Measurements from ENCODE around the gene KCNQ1.

KCNQ1 gene

DNA sequence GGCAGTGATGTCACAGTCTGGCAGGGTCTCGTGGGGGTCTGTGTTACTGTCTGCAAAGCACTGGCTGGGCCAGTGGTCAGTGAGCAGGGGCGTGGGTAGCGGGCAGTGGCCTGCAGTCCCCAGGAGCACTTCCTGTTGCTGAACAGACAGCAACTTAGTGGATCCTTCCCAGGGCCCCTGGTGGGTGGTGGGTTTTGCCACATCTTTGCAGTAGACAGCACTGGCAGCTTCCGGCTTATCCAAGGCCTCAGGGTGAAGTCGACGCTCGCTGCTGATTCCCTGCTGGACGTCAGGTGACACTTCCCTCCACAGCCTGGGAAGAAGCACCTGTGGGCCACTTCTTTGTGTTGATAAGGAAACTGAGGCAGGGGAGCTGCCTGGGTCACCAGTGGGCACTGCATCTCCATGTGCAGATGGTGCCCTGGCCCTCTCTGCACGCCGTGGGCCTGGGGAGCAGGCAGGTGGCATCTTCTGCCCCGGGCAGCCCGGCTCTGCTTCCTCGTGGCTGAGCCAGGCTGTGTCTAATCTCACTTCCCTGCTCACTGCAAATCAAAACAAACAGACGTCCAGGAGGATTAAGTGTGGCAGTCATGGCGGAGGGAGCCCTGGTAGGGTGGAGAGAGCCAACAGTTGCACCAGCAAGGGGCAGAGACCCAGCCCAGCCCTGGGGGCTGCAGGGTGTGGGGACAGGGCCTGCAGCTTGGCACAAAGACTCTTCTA lies 79.8 kb downstream of the KCNQ1 start:
- DNase-seq (ENCODE audit: low read depth in 2 of 2) = no peak

DNA sequence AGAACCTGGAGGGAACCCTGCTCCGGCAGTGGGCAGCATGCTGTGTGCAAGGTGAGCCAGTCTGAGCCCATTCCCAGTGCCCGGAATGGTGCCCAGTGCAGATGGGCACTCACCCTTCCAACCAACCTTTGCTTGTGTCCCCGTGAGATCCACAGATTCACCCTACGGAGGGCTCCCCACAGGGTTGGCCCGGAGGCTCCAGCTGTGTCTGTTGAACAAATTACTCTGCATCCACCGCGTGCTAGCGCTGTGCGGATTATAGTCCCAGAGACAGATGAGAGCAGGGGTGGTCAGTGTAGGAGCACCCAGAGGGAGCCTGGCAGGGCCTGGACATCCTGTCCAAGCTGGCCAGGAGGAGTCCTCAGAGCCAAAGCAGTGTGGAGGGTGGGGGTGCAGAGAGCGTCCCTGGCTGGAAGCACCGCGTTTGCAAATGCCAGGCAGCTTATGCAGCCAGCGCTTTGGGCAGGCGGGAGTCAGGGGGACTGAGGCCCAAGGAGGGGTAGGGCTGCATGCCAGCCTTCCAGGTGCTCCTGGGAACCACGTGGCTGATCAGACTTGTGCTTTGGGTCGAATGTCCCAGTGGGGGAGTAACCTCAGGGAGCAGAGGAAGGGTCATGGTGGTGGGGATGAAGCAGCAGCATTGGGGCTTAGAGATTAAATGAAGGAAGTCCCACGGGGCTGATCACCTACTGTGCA lies 80.5 kb downstream of the KCNQ1 start:
- DNase-seq (ENCODE audit: low read depth in 2 of 2) = no peak

DNA sequence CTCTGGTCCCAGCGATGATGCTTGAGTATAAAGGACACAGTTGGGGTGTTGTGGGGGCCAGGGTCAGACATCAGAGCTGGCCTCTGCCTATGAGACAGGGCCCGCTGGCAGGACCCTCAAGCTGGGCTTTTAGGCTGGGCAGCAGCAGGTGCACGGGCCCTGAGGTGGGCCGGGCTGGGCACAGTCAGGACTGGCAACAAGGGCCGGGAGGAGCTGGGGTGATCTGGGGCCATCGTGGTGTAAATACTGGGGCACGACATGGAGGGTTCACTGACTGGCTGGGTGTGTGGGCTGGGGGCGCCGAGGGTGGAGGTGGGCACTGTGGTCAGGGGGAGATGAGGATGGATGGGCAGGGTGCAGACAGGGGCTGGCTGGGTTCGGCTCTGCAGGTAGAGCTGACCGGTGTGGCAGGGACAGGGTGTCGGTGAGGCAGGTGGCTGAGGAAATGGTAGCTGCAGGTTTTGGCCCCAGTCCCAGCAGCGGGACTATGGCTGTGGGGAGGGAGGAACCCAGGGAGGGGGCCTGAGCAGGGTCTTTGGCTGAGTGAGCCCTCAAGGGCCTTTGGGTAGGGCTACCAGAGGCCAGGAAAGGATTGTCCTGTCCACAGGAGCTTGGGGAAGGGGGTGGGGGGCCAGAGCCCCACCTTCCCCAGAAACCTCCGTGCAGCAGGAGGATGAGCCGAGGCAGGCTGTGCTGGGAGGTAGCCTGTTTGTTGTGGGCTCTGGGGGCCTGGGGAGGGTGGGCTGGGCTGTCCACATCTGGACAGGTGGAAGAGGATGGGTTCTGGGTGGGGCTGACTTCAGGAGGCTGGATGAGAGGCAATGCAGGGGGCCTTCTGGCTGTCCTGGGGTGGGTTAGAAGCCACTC lies 81.4 kb downstream of the KCNQ1 start:
- DNase-seq (ENCODE audit: low read depth in 2 of 2) = no peak

DNA sequence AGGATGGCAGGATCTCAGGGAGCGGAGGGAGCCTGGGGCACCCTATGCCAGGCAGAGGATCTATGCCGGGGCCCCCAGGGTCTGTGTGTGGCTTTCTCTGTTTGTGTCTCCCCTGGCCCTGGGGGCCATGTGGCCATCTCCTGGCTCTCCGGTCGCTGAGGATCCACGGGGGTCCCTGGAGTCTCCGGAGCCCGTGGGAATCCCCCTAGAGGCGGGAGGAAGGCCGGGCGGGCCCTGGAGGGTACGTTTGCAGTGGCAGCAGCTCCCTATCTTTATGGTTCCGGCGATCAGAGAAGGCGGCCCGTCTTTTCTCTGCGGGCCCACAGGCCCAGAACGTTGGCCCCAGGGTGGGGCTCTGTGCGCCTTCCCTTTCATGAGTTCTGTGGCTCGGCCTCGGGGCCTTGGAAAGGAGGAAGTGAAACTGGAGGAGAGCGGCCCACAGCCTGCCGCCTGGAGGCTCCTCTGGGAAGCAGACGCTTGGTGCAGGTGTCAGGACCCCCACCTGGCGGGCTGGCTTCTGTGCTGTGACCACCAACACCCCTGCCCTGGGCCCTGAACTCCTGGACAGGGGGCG lies 82.1 kb downstream of the KCNQ1 start:
- no peak for DNase-seq (ENCODE audit: low read depth in 2 of 2)

DNA sequence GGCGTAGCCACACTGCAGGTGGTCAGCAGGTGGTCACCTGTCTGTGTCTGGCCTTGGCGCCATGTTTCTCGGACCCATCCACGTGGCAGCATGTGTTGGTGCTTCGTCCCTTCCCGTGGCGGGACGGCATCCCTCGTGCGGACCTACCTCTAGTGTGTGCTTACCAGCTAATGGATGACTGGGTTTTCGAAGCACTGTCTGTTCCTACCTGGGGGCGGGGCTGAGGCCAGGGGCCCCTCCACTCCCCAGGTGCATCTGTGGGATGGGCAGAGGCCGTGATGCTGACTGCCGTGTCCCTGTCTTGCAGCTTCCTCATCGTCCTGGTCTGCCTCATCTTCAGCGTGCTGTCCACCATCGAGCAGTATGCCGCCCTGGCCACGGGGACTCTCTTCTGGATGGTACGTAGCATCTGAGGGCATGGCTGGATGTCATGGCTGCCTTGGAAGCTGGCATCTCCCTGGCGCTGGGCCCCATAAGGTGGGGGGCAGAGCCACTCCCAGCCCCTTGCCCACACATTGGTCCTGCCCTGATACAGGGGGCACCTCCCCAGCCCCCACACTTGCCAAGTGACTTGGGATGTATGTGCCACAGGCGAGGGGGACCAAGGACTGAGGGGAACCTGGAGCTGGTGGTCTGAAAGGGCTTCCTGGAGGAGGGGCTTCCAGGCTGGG lies 82.9 kb downstream of the KCNQ1 start:
- no peak for DNase-seq (ENCODE audit: low read depth in 2 of 2)

DNA sequence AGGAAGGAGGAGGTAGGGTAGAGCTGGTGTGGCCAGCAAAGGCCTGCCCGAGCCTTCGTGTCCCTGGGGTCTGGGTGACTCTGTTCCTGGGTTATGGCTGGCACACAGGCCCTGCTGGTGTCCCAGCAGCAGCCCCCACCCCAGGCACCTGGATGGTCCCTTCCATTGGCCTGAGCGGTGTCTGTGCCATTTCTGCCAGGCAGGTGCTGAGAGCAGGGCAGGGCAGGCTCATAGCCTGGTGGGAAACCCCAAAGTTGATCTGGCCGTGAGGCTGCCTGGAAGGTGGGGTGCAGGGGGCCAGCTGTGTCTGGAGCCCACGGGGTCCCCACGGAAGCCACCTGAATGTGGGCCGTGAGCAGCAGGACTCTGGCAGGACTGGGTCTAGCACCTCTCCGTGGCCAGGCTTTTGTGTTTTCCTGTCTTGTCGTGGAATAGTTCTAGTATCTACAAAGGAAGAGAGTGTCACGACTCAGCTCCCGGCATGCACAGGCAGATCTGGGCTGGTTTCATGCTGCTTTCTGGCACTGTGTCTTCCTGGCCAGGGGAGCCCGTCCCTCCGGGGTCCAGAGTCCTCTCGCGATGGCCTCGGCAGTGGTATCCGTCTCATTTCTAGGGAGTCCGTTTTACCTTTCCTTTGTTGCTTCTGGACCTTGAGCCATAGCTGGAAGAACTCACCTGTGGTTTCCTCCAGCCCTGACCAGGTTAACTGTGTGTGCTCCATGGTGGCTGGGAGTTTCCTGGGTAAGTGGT lies 83.7 kb downstream of the KCNQ1 start:
- DNase-seq (ENCODE audit: low read depth in 2 of 2) = no peak

DNA sequence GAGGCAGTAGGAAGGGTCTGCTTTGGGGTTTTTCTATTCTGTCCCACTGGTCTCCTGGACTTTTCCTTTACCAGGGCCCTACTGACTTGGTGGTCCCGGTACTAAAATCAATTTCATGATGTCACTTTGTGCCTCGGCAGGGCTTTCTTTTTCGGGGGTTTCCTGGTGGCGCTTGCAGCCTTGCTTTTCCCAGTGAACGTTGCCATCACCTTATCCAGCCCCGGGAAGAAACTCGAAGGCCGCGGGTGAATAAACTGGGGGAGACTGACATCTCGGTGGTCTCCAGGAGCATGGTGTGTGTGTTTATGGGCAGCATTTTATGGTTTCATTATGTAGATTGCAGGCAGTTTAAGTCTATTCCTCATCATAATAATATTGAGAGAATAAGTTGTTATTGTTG lies 84.4 kb downstream of the KCNQ1 start:
- no peak for DNase-seq (ENCODE audit: low read depth in 2 of 2)

DNA sequence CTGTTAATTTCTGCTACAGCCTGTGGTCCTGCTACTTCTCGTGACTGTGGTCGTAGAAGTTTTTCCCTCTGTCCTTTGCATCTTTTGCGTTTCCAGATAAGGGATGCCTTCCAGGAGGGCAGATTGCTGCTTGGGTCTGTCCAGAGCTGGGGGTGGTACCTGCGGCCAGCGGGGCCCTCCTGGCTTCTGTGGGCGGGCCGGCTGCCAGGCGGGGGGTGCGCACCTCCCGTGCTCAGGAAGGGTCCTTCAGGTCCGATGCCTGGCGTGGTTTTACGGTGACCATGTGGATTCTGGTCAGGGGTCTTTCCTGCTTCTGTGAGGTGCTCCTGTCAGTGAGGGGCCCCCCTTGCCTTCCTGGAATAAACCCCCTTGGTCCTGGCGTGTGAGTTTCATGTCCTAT lies 84.8 kb downstream of the KCNQ1 start:
- DNase-seq (ENCODE audit: low read depth in 2 of 2) = no peak

DNA sequence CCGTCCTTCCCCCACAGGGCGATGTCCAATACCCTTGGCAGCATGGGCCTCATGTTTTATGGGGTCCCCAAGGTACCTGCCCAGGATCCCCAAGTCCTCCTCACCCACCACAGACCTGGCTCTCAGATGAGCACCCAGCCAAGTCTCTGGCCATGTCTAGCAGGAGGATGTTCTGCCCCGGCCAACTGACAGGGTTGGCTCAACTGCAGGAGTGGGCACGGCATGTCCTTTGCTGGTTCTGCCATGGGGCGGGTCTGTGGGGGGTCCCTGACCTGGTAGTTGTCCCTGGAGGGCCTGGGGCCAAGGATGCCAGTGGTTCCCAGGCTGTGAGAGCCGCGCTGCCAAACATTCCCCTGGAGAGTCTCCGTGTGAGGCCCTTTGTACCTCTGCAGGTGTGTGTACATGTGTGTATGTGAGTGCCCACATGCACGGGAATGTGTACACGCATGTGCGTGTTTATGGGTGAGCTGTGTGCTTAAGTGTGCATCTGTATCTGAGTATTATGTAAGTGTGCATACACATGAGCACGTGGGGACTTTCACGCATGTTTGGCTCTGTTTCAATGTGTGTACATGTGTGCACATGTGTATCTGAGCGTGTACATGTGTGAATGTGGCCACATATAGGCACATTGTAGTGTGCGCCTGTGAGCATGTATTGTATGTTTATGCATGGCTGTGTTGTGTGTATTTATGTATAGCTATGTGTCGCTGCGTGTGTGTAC lies 85.5 kb downstream of the KCNQ1 start:
- DNase-seq (ENCODE audit: low read depth in 2 of 2) = no peak

DNA sequence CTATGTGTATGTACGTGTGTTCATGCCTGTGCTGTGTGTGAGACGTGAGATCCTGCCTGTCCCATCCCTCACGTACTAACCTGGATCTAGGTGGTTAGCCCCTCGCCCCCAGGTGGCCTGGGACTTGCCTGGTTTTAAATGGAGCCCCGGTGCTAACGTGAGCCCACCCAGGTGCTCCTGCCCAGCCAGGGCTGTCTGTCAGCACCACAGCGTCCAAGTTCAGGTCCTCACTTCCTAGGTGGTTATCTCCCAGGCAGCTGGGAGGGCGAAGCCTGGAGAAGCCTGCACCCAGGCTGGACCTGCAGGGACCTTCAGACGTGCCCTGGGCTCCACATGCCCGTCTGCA lies 86.0 kb downstream of the KCNQ1 start:
- no peak for DNase-seq (ENCODE audit: low read depth in 2 of 2)

DNA sequence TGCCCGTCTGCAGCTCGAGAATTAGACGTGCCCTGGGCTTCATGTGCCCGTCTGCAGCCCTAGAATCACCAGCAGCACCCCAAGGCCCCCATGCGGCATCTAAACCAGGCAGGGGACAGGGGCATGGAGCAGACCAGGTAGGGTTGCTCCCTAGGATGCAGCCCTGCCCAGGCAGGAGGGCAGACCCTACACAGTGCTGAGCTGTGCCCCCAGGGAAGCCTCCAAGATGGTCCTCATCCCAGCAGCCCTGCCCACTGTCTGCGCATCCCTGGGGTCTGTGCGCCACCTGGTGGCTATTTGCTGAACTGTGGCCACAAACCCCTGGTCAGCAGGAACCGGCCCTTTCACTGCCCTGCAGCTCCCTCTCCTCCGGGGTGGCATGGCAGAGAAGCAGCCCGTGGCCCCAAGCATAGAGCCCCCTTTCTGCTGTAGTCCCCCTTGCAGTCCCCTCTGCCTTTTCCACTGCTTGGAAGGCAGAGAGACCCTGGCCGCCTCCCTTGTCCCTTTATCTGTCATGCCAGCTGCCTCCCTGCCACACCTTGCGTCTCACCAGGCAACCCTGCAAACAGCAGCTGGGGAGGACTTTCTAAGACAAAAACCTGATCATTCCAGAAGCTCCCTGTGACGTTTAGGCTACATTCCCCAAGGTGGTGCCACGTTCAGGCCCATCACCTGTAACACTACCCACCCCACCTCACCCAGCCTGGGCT lies 86.6 kb downstream of the KCNQ1 start:
- peak; percentile 26 to 29 for DNase-seq (ENCODE audit: low read depth in 2 of 2)

DNA sequence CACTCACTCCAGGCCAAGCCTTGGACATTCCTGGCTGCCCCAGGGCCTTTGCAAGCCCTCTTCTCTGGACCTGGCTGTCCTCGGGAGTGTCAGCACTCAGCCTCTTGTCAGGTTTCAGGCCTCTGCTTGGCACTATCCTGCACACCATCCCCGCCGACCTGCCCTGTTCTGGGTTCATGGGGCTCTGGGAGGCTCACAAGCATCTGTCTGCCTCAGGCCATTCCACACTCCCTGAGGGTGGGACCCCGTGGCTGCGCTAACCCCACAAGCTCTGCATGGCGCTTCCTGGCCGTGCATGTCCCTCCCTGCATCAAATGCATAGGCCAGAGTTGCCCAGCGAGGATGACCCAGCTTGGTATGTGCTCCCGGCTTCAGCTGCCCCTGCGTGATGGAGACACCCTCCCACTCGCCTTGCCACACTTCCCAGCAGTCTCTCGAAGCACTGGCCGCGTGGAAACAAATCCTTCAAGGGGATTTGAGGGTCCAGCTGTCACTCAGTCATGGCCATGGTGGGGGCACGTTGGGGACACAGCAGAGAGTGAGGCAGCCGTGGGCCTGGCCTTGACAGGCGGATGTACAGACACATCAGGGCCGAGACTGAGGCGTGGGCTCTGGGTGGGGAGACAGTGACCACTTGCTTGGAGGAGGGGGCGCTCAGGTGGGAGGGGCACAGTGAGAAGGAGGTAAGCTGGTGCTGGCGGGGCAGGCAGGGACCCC lies 87.3 kb downstream of the KCNQ1 start:
- DNase-seq (ENCODE audit: low read depth in 2 of 2) = no peak

DNA sequence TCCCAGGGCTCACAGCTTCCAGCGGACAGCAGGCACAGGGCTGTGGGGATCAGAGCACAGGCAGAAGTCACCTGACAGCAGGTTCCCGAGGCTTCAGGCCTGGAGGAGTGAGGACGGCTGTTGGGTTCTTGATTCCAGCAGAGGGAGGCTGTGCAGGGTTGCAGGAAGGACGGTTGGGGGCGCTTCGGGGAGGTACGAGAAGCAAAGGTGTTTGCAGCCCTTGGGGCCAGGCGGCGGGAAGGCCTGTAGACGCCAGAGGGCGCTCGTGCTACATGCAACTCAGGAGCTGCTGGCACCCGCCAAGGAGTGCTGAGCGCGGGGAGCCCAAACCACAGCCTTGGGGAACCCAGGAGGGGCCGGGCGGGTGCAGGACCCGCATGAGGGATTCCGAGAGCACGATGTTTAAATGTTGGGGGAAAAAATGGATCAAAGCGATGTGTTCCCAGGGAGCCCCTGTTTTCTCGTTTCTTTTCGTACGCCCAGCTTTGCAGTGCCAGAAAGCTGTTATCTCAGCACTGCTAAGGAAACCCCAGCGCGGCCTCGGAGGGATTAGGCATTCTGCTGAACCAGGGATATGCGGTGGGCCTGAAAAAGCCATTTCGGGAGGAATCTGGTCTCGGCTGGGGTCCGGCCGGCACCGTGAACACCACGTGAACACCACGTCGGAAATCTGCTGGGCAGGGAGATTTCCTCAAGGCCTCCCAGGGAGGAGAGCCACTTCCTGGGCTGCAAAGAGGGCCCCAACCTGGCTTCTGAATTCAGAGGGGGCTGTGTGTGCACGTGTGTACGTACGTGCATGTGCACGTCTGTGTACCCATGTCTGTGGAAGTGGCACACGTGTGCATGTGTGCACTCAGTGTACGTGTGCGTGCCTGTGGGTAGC lies 88.1 kb downstream of the KCNQ1 start:
- DNase-seq (ENCODE audit: low read depth in 2 of 2) = peak; percentile 75 to 77

DNA sequence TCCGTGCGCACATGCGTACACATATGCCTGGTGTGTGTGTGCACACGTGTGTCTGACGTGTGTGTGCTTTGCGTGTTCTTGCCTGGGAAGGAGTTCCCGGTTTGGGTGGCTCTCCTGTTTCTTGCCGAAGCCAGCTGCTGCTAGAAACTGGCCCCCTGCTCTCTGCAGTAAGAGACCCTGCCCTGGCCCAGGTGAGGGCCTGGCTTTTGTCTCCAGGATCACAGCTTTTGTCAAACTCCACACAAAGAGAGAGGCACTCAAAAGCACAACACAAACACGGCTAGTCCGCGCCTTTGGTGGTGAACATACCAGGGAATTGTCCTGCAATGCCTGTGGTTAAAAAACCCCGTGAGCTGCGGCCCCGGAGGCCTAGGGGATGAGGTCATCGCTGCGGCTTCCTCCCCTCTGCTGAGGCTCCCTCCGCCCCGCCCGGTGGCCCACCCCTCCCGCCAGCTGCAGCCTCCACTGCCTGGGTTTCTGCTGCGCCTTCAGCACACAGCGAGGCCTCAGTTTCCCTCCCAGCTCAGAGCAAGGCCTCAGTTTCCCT lies 88.9 kb downstream of the KCNQ1 start:
- DNase-seq (ENCODE audit: low read depth in 2 of 2) = no peak

DNA sequence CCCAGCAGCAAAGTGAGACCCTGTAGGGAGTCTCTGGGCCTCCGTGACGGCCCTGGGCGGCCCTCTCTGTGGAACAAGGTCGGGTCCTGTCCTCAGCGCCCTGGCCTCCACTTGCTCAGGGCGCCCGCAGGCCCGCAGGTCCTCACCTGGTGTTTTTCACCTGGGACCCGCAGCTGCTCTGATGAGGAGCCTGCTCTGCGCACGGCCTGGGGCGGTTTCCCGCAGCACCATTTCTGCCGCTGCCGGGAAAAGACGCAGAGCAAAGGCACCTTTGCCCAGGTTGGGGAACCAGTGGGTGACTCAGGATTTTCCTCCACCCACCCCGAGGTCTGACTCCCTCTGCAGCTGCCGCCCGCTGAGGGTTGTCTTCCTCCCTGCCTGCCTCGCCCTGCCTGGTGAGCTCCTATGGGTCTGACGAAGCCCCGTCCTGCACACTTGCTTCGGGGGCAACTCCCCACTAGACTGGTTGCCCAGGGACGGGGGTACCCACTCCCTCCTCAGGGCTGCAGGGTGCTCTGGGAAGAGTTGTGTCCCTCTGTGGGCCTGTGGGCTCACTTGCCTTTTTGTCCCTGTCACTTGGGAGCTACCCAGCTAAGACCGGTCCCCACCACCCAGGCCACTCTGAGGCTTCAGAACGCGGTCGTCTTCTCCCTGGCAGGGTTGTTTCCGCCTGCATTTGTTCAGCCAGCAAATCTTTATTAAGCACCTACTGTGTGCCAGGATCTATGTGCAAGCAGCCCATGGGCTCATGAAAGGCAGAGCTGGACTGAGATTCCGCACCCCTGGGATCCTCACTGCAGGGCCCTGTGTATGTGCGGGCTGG lies 89.5 kb downstream of the KCNQ1 start:
- no peak for DNase-seq (ENCODE audit: low read depth in 2 of 2)

DNA sequence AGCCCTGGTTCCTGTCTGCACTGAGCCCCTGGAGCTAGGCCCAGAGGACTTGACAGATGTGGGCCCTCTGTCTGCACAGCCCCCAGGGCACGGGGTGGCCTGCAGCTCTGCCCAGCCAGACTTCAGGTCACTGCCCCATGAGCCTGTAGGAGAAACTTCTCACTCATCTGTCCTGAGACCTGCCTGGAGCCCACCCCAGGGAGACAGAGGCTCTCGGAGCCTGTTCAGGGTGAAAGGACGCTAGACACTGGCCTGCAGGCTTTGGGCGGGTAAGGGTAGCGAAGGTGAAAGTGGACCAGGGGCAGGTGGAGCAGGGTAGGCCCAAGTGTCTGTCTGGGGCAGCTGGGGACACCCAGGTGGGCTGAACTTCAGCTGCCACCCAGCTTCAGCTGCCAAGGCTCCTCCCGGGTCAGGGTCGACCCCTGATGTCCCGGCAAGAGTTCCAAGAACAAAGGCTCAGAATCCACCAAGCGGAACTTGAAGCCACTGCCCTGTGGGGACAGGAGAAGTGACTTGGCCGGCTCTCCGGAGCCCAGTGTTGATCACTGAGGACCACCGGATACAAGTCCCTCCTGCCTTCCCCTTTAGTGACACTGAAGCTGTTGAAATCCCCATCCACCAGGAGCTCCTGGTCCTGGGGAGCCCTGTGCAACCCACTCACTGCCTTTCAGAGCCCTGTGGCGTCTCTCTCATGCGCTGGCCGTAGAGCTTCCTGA lies 90.3 kb downstream of the KCNQ1 start:
- DNase-seq (ENCODE audit: low read depth in 2 of 2) = no peak

All from stimulated activated CD8-positive, alpha-beta memory T cell treated with anti-CD3 and anti-CD28 coated beads, Interleukin-15, amount 100 ng/mL, for 4 hours (primary cell).